SK-N-SH treated with all-trans-retinoic acid at 6 μM for 48 hours (cell line): ENCODE data around the gene CLSTN2.

ENCODE experiments used
- ATAC-seq: fragments of 200-7000 bp; cut with Tn5 transposase; 3 replicates; pipeline ENCODE4 v1.9.1; 2020; ENCODE audit warnings: mild to moderate bottlenecking, moderate library complexity
- ARNTL ChIP-seq: fragments of 450-650 bp; formaldehyde crosslinking; IDR thresholded peaks from 2 replicates; pipeline ENCODE4 v1.5.0; 2020; ENCODE audit warnings: low read depth, mild to moderate bottlenecking, moderate library complexity, borderline replicate concordance
- BACH2 ChIP-seq: fragments of 250-450 bp; sonication (Bioruptor Pico); IDR thresholded peaks from 2 replicates; pipeline ENCODE4 v1.9.0; 2021; ENCODE audit warnings: mild to moderate bottlenecking, borderline replicate concordance
- CREB5 ChIP-seq: fragments of 250-450 bp; sonication (Bioruptor Pico); IDR thresholded peaks from 2 replicates; pipeline ENCODE4 v1.5.1; 2020; ENCODE audit warnings: low read depth, mild to moderate bottlenecking, moderate library complexity
- CSDC2 ChIP-seq: fragments of 250-450 bp; sonication (Bioruptor Pico); IDR thresholded peaks from 2 replicates; pipeline ENCODE4 v1.5.0; 2020; ENCODE audit warnings: mild to moderate bottlenecking, moderate library complexity
- CSRNP3 ChIP-seq: fragments of 250-450 bp; sonication (Bioruptor Pico); IDR thresholded peaks from 2 replicates; pipeline ENCODE4 v1.5.1; 2021; ENCODE audit warnings: mild to moderate bottlenecking, moderate library complexity
- ESRRG ChIP-seq: fragments of 250-450 bp; sonication (Bioruptor Pico); IDR thresholded peaks from 2 replicates; pipeline ENCODE4 v1.6.1; 2021; ENCODE audit warnings: mild to moderate bottlenecking
- GLIS3 ChIP-seq: fragments of 250-450 bp; sonication (Bioruptor Pico); IDR thresholded peaks from 2 replicates; pipeline ENCODE4 v1.5.0; 2020; ENCODE audit warnings: mild to moderate bottlenecking, moderate library complexity
- ISL1 ChIP-seq: fragments of 250-450 bp; sonication (Bioruptor Pico); IDR thresholded peaks from 2 replicates; pipeline ENCODE4 v2.1.2; 2022; ENCODE audit warnings: mild to moderate bottlenecking, moderate library complexity
- OSR1 ChIP-seq: fragments of 250-450 bp; sonication (Bioruptor Pico); IDR thresholded peaks from 2 replicates; pipeline ENCODE4 v1.8.0; 2022; ENCODE audit warnings: moderate library complexity, mild to moderate bottlenecking, inconsistent platforms
- PATZ1 ChIP-seq: fragments of 250-450 bp; sonication (Bioruptor Pico); IDR thresholded peaks from 2 replicates; pipeline ENCODE4 v1.8.0; 2020; ENCODE audit warnings: mild to moderate bottlenecking, moderate library complexity, borderline replicate concordance
- POU6F1 ChIP-seq: fragments of 250-450 bp; sonication (Bioruptor Pico); IDR thresholded peaks from 2 replicates; pipeline ENCODE4 v1.8.0; 2021; ENCODE audit warnings: low read depth, mild to moderate bottlenecking, moderate library complexity, borderline replicate concordance
- PPARA ChIP-seq: fragments of 250-450 bp; sonication (Bioruptor Pico); IDR thresholded peaks from 2 replicates; pipeline ENCODE4 v1.5.0; 2020; ENCODE audit warnings: mild to moderate bottlenecking, borderline replicate concordance
- SNAI2 ChIP-seq: fragments of 250-450 bp; sonication (Bioruptor Pico); IDR thresholded peaks from 2 replicates; pipeline ENCODE4 v1.5.0; 2020; ENCODE audit warnings: mild to moderate bottlenecking, moderate library complexity
- TCF4 ChIP-seq: fragments of 250-450 bp; sonication (Bioruptor Pico); IDR thresholded peaks from 2 replicates; pipeline ENCODE4 v1.8.0; 2021; ENCODE audit warnings: mild to moderate bottlenecking, moderate library complexity, borderline replicate concordance
- TOX ChIP-seq: fragments of 250-450 bp; sonication (Bioruptor Pico); IDR thresholded peaks from 2 replicates; pipeline ENCODE4 v1.8.0; 2021; ENCODE audit warnings: mild to moderate bottlenecking, moderate library complexity, borderline replicate concordance
- TSHZ2 ChIP-seq: fragments of 250-450 bp; sonication (Bioruptor Pico); IDR thresholded peaks from 2 replicates; pipeline ENCODE4 v1.5.0; 2020; ENCODE audit warnings: mild to moderate bottlenecking, moderate library complexity
- ZC3H10 ChIP-seq: fragments of 250-450 bp; sonication (Bioruptor Pico); IDR thresholded peaks from 2 replicates; pipeline ENCODE4 v1.5.1; 2021; ENCODE audit warnings: mild to moderate bottlenecking, moderate library complexity
- ZFP3 ChIP-seq: fragments of 250-450 bp; sonication (Bioruptor Pico); IDR thresholded peaks from 2 replicates; pipeline ENCODE4 v1.5.0; 2020; ENCODE audit warnings: mild to moderate bottlenecking, moderate library complexity
- ZFP30 ChIP-seq: fragments of 450-650 bp; formaldehyde crosslinking; IDR thresholded peaks from 2 replicates; pipeline ENCODE4 v1.5.0; 2022; ENCODE audit warnings: mild to moderate bottlenecking, moderate library complexity
- ZNF70 ChIP-seq: fragments of 450-650 bp; formaldehyde crosslinking; IDR thresholded peaks from 2 replicates; pipeline ENCODE4 v1.5.0; 2020; ENCODE audit warnings: mild to moderate bottlenecking, moderate library complexity
- ZNF8 ChIP-seq: fragments of 450-650 bp; formaldehyde crosslinking; IDR thresholded peaks from 2 replicates; pipeline ENCODE4 v1.5.0; 2020; ENCODE audit warnings: mild to moderate bottlenecking, moderate library complexity

Gene CLSTN2

GRCh38 chr3:140373234-140373633, 438.2 kb downstream of the CLSTN2 start:
- no peak for ATAC-seq
- TF ChIP-seq ZC3H10 (no peak), ESRRG (no peak), ARNTL (CRISPR knock-in tag) (no peak), SNAI2 (CRISPR knock-in tag) (no peak), CSRNP3 (no peak), TCF4 (no peak), PATZ1 (CRISPR knock-in tag) (no peak)

- TF ChIP-seq PATZ1 (CRISPR knock-in tag) (no peak), TOX (CRISPR knock-in tag) (no peak), TCF4 (no peak), PPARA (CRISPR knock-in tag) (no peak), ZFP30 (CRISPR knock-in tag) (no peak), ARNTL (CRISPR knock-in tag) (no peak), GLIS3 (CRISPR knock-in tag) (no peak), ISL1 (no peak)
- TF ChIP-seq, all 23 proteins: peak for 0
Measured at GRCh38 chr3:140375002-140375401, 440.0 kb downstream of the CLSTN2 start.

GRCh38 chr3:140376136-140376889, 441.3 kb downstream of the CLSTN2 start:
- ATAC-seq, result no peak
- TF ChIP-seq POU6F1 (CRISPR knock-in tag), result no peak
- TF ChIP-seq ZFP30 (CRISPR knock-in tag), result no peak
- TF ChIP-seq GLIS3 (CRISPR knock-in tag), result no peak
- no peak for TF ChIP-seq ZNF70 (CRISPR knock-in tag)
- no peak for TF ChIP-seq ISL1
- TF ChIP-seq CREB5 (CRISPR knock-in tag), result no peak
- TF ChIP-seq PPARA (CRISPR knock-in tag), result no peak
- TF ChIP-seq CSDC2 (CRISPR knock-in tag), result no peak
- TF ChIP-seq CSRNP3, result no peak
- TF ChIP-seq TSHZ2 (CRISPR knock-in tag), result no peak
- TF ChIP-seq BACH2 (CRISPR knock-in tag), result no peak
- TF ChIP-seq PATZ1 (CRISPR knock-in tag), result no peak
- no peak for TF ChIP-seq OSR1
- TF ChIP-seq ZNF8 (CRISPR knock-in tag), result no peak
- no peak for TF ChIP-seq ZFP3

More at GRCh38 chr3:140375002-140375401, 440.0 kb downstream of the CLSTN2 start:
- ATAC-seq, result no peak
